Activated CD8-positive, alpha-beta memory T cell treated with anti-CD3 and anti-CD28 coated beads, Interleukin-2, amount 10 ng/mL, durations not matched to agents 7 days and 5 days (primary cell): ENCODE results near the gene UBE2O. TPM values are rescaled to one million over a fixed set of nuclear protein-coding genes. Genes with fewer than 3 reads are reported as not detected.
A peak's percentile ranks its signal among the peaks of the same experiment; 100 is the strongest.

ENCODE experiments used
- ATAC-seq: fragments of 150-1000 bp; cut with Tn5 transposase; one replicate; pipeline ENCODE4 v1.10.0; 2021; ENCODE audit warnings: moderate library complexity
- CTCF ChIA-PET: fragments of 350-600 bp; sonication (Branson Sonifier 250); formaldehyde crosslinking; loops from one replicate; lab custom pipeline; 2021; ENCODE audit warnings: antibody characterized with exemption; lab: Charles Lee
- DNase-seq: peaks from one replicate; pipeline ENCODE4 v3.0.0-alpha.2; 2020
- H3K27ac Mint-ChIP-seq: one replicate; pipeline ENCODE4 v1.8.0; 2021; ENCODE audit warnings: mild to moderate bottlenecking, mixed read lengths
- H3K27me3 Mint-ChIP-seq: one replicate; pipeline ENCODE4 v1.8.0; 2021; ENCODE audit warnings: mixed read lengths
- H3K36me3 Mint-ChIP-seq: one replicate; pipeline ENCODE4 v1.8.0; 2021; ENCODE audit warnings: mild to moderate bottlenecking, mixed read lengths
- H3K4me1 Mint-ChIP-seq: one replicate; pipeline ENCODE4 v1.8.0; 2021; ENCODE audit warnings: mixed read lengths
- H3K4me3 Mint-ChIP-seq: one replicate; pipeline ENCODE4 v1.8.0; 2021; ENCODE audit warnings: mild to moderate bottlenecking, moderate library complexity, mixed read lengths
- H3K9me3 Mint-ChIP-seq: one replicate; pipeline ENCODE4 v1.8.0; 2022; ENCODE audit warnings: low read depth, mixed read lengths
- total RNA-seq, 2 experiments: library from RNA; stranded (reverse); gene quantifications; one replicate each; pipeline ENCODE4 v1.2.3, GENCODE V29; 2021

The UBE2O gene
- total RNA-seq, 2 experiments from 2014 or later, result 30.2 to 34.7 TPM

DNA sequence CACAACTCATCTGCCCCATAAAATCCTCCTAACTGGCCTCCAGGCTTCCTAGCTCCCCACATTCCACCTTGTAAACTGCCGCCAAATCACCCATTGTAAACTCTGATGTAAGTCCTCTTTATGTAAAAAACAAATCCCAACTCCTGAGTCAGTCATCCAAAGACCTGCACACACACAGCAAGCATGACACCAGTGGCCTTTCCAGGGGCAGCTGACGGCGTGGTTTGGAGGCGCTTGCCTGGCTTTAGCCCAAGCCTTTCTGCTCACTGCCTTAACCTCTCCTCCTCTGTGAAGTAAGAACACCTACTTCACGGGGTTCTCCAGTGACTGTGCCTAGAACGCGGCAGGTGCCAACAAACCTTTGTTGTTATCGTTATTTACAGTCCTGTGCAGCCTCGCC, 14.0 kb downstream of the UBE2O start:
- Mint-ChIP-seq H3K27ac (no peak overlapping the region), H3K4me1 (peaks cover 32% of the 10 kb centered on the region), H3K27me3 (no peaks in the 10 kb centered on the region), H3K36me3 (no peaks in the 10 kb centered on the region), H3K9me3 (no peaks in the 10 kb centered on the region), H3K4me3 (no peak overlapping the region)
- CTCF ChIA-PET, result interaction anchor here (3.1 kb wide), 1 partner anchor 11 kb away, joined by 12 read pairs; no protein-coding TSS in a partner anchor
- ATAC-seq, result no peak
- no peak for DNase-seq

- no peak overlapping the region for H3K27ac Mint-ChIP-seq
- no peaks in the 10 kb centered on the region for H3K36me3 Mint-ChIP-seq
- no peaks in the 10 kb centered on the region for H3K27me3 Mint-ChIP-seq
- DNase-seq (no peak), ATAC-seq (no peak)
- peaks cover 21% of the 10 kb centered on the region for H3K4me1 Mint-ChIP-seq
- CTCF ChIA-PET, result interaction anchor here (0.9 to 3.1 kb wide), 2 partner anchors 13 to 40 kb away, joined by 5 to 12 read pairs; no protein-coding TSS in a partner anchor
- H3K9me3 Mint-ChIP-seq, result no peaks in the 10 kb centered on the region
- no peak overlapping the region for H3K4me3 Mint-ChIP-seq
Measured at GRCh38 chr17:76437467-76438402, 15.2 kb downstream of the UBE2O start.

DNA sequence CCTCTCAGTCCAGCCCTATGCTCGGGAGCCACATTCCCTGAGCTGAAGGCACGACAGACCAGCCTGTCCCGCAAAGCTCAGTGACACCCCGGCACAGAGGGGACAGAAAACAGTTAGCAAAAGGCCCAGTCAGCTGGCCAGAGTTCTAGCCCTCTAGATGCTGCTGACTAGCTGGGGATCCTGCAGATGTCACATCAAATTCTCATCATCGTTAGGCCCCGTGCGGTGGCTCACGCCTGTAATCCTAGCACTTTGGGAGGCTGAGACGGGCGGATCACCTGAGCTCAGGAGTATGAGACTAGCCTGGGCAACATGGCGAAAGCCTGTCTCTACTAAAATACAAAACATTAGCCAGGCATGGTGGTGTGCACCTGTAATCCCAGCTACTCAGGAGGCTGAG, 17.2 kb downstream of the UBE2O start:
- Mint-ChIP-seq H3K36me3 (no peaks in the 10 kb centered on the region), H3K27me3 (no peaks in the 10 kb centered on the region), H3K27ac (no peak overlapping the region), H3K4me1 (peaks cover 3% of the 10 kb centered on the region), H3K4me3 (no peak overlapping the region), H3K9me3 (no peaks in the 10 kb centered on the region)
- ATAC-seq, result no peak
- CTCF ChIA-PET, result interaction anchor here (1.0 to 1.5 kb wide), 3 partner anchors 23 to 97 kb away, joined by 3 read pairs; no protein-coding TSS in a partner anchor
- no peak for DNase-seq

- DNase-seq (no peak), ATAC-seq (no peak)
- H3K9me3 Mint-ChIP-seq, result no peaks in the 10 kb centered on the region
- peaks cover 3% of the 10 kb centered on the region for H3K4me1 Mint-ChIP-seq
- no peaks in the 10 kb centered on the region for H3K27me3 Mint-ChIP-seq
- no peak overlapping the region for H3K4me3 Mint-ChIP-seq
- CTCF ChIA-PET, result interaction anchor here (1.0 to 1.5 kb wide), 2 partner anchors 24 to 96 kb away, joined by 3 read pairs; no protein-coding TSS in a partner anchor
- H3K27ac Mint-ChIP-seq, result no peak overlapping the region
- H3K36me3 Mint-ChIP-seq, result no peaks in the 10 kb centered on the region
Measured at GRCh38 chr17:76434870-76435269, 18.1 kb downstream of the UBE2O start.

DNA sequence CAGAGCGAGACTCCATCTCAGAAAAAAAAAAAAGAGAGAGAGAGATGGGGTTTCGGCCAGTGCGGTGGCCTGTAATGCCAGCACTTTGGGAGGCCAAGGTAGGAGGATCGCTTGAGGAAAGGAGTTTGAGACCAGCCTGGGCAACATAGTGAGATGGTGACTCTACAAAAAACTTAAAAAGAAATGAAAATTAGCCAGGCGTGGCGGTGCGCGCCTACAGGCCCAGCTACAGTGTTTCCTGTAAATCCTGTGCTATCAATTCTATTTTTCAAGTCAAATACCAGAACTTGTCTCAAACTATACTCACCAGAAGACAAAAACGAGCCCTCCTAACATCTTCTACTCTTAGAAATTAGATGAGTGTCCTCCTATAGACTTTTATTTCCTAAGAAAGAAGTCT, 19.3 kb downstream of the UBE2O start:
- H3K36me3 Mint-ChIP-seq, result no peaks in the 10 kb centered on the region
- no peaks in the 10 kb centered on the region for H3K4me1 Mint-ChIP-seq
- no peak for DNase-seq
- no peak overlapping the region for H3K27ac Mint-ChIP-seq
- no peaks in the 10 kb centered on the region for H3K27me3 Mint-ChIP-seq
- H3K9me3 Mint-ChIP-seq, result no peaks in the 10 kb centered on the region
- CTCF ChIA-PET, result no interaction called here
- ATAC-seq, result no peak
- no peak overlapping the region for H3K4me3 Mint-ChIP-seq

- peaks cover 4% of the 10 kb centered on the region for H3K4me1 Mint-ChIP-seq
- H3K4me3 Mint-ChIP-seq, result no peak overlapping the region
- H3K36me3 Mint-ChIP-seq, result no peaks in the 10 kb centered on the region
- H3K27me3 Mint-ChIP-seq, result no peaks in the 10 kb centered on the region
- CTCF ChIA-PET, result interaction anchor here (1.0 to 3.9 kb wide), 2 partner anchors 13 to 35 kb away, joined by 3 to 12 read pairs; no protein-coding TSS in a partner anchor
- no peak overlapping the region for H3K27ac Mint-ChIP-seq
- no peaks in the 10 kb centered on the region for H3K9me3 Mint-ChIP-seq
- DNase-seq (no peak), ATAC-seq (peak; percentile 39)
Measured at GRCh38 chr17:76432712-76433336, 20.1 kb downstream of the UBE2O start.

DNA sequence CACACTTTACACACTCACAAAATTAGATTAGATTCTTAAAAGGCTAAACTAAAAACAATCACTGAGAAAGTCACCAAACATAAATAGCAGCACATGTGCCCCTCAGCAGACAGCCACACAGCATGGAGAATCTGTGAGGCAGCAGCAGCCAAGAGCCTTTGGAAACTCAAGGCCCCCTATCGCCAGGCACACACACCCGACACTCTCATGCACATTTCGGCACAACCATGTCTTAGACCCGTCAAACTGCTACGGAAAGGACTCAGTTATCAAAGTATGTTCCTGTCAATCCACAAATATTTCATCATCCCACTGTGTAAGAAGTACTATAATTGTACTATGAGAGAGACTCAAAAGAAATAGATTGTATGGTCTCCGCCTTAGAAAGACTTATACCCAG, 20.9 kb downstream of the UBE2O start:
- Mint-ChIP-seq H3K27ac (no peak overlapping the region), H3K27me3 (no peaks in the 10 kb centered on the region), H3K4me1 (peaks cover 4% of the 10 kb centered on the region), H3K9me3 (no peaks in the 10 kb centered on the region), H3K4me3 (no peak overlapping the region), H3K36me3 (no peaks in the 10 kb centered on the region)
- CTCF ChIA-PET, result interaction anchor here (1.0 to 3.9 kb wide), 2 partner anchors 14 to 34 kb away, joined by 3 to 12 read pairs; no protein-coding TSS in a partner anchor
- ATAC-seq, result no peak
- DNase-seq, result no peak

DNA sequence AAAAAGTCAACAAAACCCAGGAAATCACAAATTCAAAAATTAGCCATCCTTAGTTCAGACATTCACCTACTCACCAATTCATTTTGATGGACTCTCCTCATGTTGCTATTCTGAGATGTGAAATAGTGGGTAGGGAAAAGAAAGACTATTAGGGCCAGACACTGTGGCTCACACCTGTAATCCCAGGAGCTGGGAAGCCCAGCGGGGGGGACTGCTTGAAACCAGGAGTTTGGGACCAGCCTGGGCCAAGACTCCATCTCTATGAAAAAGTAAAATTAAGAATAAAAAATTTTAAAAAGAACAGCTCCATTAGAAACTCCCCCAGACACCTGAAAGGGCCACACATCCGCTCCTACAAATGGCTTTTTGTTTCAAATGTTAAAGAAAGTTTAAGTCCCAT, 21.4 kb downstream of the UBE2O start:
- Mint-ChIP-seq H3K9me3 (no peaks in the 10 kb centered on the region), H3K4me1 (peaks cover 4% of the 10 kb centered on the region), H3K27me3 (no peaks in the 10 kb centered on the region), H3K36me3 (no peaks in the 10 kb centered on the region), H3K4me3 (no peak overlapping the region), H3K27ac (no peak overlapping the region)
- CTCF ChIA-PET, result interaction anchor here (1.1 to 3.9 kb wide), 2 partner anchors 34 to 47 kb away, joined by 3 to 12 read pairs; partner anchors contain the start of gene SPHK1
- DNase-seq (no peak), ATAC-seq (no peak)

DNA sequence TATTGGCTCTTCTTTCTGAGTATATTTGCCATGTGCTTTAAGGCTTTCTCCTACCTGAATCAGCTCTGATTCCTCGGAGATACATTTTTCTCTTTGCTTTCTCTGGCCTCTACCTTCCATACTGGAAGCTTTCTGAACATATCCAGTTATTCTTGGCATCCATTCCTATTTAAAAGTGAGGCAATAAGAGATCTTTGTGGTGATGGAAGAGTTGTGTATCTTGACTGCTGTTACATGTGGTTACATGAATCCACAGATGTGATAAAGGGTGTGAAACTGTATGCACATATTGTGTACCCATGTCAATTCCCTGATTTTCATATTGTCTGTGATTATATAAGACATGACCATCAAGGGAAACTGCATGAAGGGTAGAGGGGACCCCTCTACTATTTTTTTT, 24.4 kb downstream of the UBE2O start:
- H3K27me3 Mint-ChIP-seq, result no peaks in the 10 kb centered on the region
- peaks cover 4% of the 10 kb centered on the region for H3K4me1 Mint-ChIP-seq
- no peak for ATAC-seq
- no peak overlapping the region for H3K4me3 Mint-ChIP-seq
- CTCF ChIA-PET, result interaction anchor here (2.5 to 3.9 kb wide), 2 partner anchors 20 to 31 kb away, joined by 8 to 12 read pairs; no protein-coding TSS in a partner anchor
- no peaks in the 10 kb centered on the region for H3K9me3 Mint-ChIP-seq
- no peak for DNase-seq
- no peak overlapping the region for H3K27ac Mint-ChIP-seq
- H3K36me3 Mint-ChIP-seq, result no peaks in the 10 kb centered on the region

DNA sequence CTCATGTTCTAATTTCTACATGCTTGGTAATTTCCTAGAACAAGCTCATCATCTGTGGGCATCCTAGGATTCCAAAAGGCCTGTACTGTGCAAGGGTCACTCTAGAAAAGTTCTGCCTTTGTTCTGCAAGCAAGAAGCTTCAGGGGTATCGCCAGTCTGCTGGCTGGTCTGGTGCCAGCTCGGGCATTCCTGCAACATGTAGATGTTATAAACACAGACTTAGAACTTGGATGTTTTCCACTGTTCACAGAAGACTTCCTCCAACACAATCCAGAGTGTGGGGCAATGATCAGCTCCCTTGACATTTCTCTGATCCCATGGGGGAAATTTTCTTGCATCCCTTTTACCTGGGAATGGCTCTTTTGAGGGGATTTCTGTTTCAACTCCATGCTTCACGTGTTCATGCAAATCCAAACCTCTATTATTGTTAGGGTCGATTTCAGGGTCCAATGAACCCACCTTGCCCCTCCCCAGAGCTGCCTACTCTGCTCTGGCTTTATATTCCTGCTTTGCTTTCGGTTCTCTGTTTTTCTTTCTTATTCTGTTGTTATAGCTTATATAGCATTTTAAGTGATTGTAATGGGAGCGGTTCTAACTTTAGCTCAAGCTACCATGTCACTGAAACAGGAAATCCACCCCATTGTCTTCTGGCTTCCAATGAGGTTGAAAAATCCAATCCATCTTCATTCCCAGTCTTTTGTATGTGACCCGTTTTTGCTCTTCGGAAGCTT, 25.3 kb downstream of the UBE2O start:
- no peaks in the 10 kb centered on the region for H3K36me3 Mint-ChIP-seq
- no peak for ATAC-seq
- H3K27ac Mint-ChIP-seq, result no peak overlapping the region
- DNase-seq, result no peak
- no peak overlapping the region for H3K4me3 Mint-ChIP-seq
- CTCF ChIA-PET, result interaction anchor here (1.1 to 2.5 kb wide), 5 partner anchors 19 to 414 kb away, joined by 3 to 8 read pairs (median 3); partner anchors contain the start of gene UBE2O
- H3K9me3 Mint-ChIP-seq, result no peaks in the 10 kb centered on the region
- H3K4me1 Mint-ChIP-seq, result peaks cover 4% of the 10 kb centered on the region
- H3K27me3 Mint-ChIP-seq, result no peaks in the 10 kb centered on the region

- ATAC-seq, result no peak
- DNase-seq, result no peak
- no peaks in the 10 kb centered on the region for H3K27me3 Mint-ChIP-seq
- CTCF ChIA-PET, result interaction anchor here (0.7 to 2.5 kb wide), 7 partner anchors 15 to 413 kb away, joined by 3 to 8 read pairs (median 3); partner anchors contain the start of gene UBE2O
- no peak overlapping the region for H3K27ac Mint-ChIP-seq
- H3K36me3 Mint-ChIP-seq, result no peaks in the 10 kb centered on the region
- H3K4me3 Mint-ChIP-seq, result no peak overlapping the region
- H3K4me1 Mint-ChIP-seq, result peaks cover 4% of the 10 kb centered on the region
- H3K9me3 Mint-ChIP-seq, result no peaks in the 10 kb centered on the region
Measured at GRCh38 chr17:76426853-76427252, 26.1 kb downstream of the UBE2O start.

- CTCF ChIA-PET, result interaction anchor here (2.0 kb wide), 1 partner anchor 25 kb away, joined by 6 read pairs; no protein-coding TSS in a partner anchor
- H3K9me3 Mint-ChIP-seq, result no peaks in the 10 kb centered on the region
- ATAC-seq (no peak), DNase-seq (no peak)
- H3K4me3 Mint-ChIP-seq, result no peak overlapping the region
- H3K27ac Mint-ChIP-seq, result no peak overlapping the region
- H3K27me3 Mint-ChIP-seq, result no peaks in the 10 kb centered on the region
- no peaks in the 10 kb centered on the region for H3K4me1 Mint-ChIP-seq
- no peaks in the 10 kb centered on the region for H3K36me3 Mint-ChIP-seq
Measured at GRCh38 chr17:76422860-76423259, 30.1 kb downstream of the UBE2O start.
